WTC11 (cell line): ENCODE results near the gene PKLR. TPM values are rescaled to one million over a fixed set of nuclear protein-coding genes. Genes with fewer than 3 reads are reported as not detected.
"Not testable (repeated sequence)": the region's sequence is repeated elsewhere in the genome, so short reads cannot be mapped to it uniquely, and the experiment has no call there.

Experiments used
- ATAC-seq: fragments of 200-7000 bp; cut with Tn5 transposase; 2 replicates; pipeline ENCODE4 v1.10.0; 2021; ENCODE audit warnings: mild to moderate bottlenecking, moderate library complexity
- CTCF ChIA-PET: fragments of 300-600 bp; sonication (Branson Sonifier 250); formaldehyde crosslinking; loops from one replicate; lab custom pipeline; 2021; ENCODE audit warnings: antibody characterized with exemption; lab: Charles Lee
- POLR2A ChIA-PET: fragments of 350-600 bp; sonication (Branson Sonifier 250); formaldehyde crosslinking; loops from one replicate; lab custom pipeline; 2021; ENCODE audit warnings: antibody characterized with exemption; lab: Charles Lee
- DNase-seq: peaks from one replicate; pipeline ENCODE4 v3.0.0; 2021; ENCODE audit warnings: low spot score
- H3K27ac Mint-ChIP-seq: 2 replicates; pipeline ENCODE4 v1.8.0; 2021; ENCODE audit warnings: mixed read lengths
- H3K27me3 Mint-ChIP-seq: 2 replicates; pipeline ENCODE4 v1.8.0; 2021; ENCODE audit warnings: low read depth, mild to moderate bottlenecking, moderate library complexity, mixed read lengths
- H3K36me3 Mint-ChIP-seq: 2 replicates; pipeline ENCODE4 v1.8.0; 2021; ENCODE audit warnings: mixed read lengths
- H3K4me1 Mint-ChIP-seq: 2 replicates; pipeline ENCODE4 v1.8.0; 2022; ENCODE audit warnings: mixed read lengths
- H3K4me3 Mint-ChIP-seq: 2 replicates; pipeline ENCODE4 v1.8.0; 2021; ENCODE audit warnings: mild to moderate bottlenecking, moderate library complexity, mixed read lengths
- H3K9me3 Mint-ChIP-seq: 2 replicates; pipeline ENCODE4 v1.8.0; 2021; ENCODE audit warnings: mixed read lengths
- AR ChIP-seq: fragments of 250-450 bp; sonication (Bioruptor Pico); IDR thresholded peaks from 2 replicates; pipeline ENCODE4 v1.9.0; 2021; ENCODE audit warnings: mild to moderate bottlenecking
- ATF2 ChIP-seq: sonication (generic); formaldehyde crosslinking; IDR thresholded peaks from 2 replicates; pipeline ENCODE4 v1.8.1; 2022; ENCODE audit warnings: low read depth, missing genetic modification reagents, borderline replicate concordance
- E2F4 ChIP-seq: sonication (generic); formaldehyde crosslinking; IDR thresholded peaks from 2 replicates; pipeline ENCODE4 v1.8.1; 2022; ENCODE audit warnings: low read depth, mild to moderate bottlenecking, moderate library complexity, missing genetic modification reagents, borderline replicate concordance
- ELF4 ChIP-seq: sonication (generic); formaldehyde crosslinking; IDR thresholded peaks from 2 replicates; pipeline ENCODE4 v1.8.1; 2022; ENCODE audit warnings: low read depth, mild to moderate bottlenecking, moderate library complexity, missing genetic modification reagents
- ESRRA ChIP-seq: sonication (generic); formaldehyde crosslinking; IDR thresholded peaks from 2 replicates; pipeline ENCODE4 v1.8.1; 2022; ENCODE audit warnings: mild to moderate bottlenecking, missing genetic modification reagents, borderline replicate concordance
- ETV6 ChIP-seq: sonication (generic); formaldehyde crosslinking; IDR thresholded peaks from 2 replicates; pipeline ENCODE4 v1.8.1; 2022; ENCODE audit warnings: mild to moderate bottlenecking, missing genetic modification reagents
- GRHL2 ChIP-seq: fragments of 250-450 bp; sonication (Bioruptor Pico); IDR thresholded peaks from 2 replicates; pipeline ENCODE4 v1.8.0; 2022; ENCODE audit warnings: mild to moderate bottlenecking, moderate library complexity; ENCODE audit not compliant: insufficient replicate concordance, severe bottlenecking
- GTF2I ChIP-seq: fragments of 250-450 bp; sonication (Bioruptor Pico); conservative IDR thresholded peaks from 2 replicates; pipeline ENCODE4 v1.4.0; 2021; ENCODE audit warnings: mild to moderate bottlenecking
- HMGXB4 ChIP-seq: sonication (generic); formaldehyde crosslinking; IDR thresholded peaks from 2 replicates; pipeline ENCODE4 v1.8.1; 2023; ENCODE audit warnings: mild to moderate bottlenecking, moderate library complexity, missing genetic modification reagents
- KAT7 ChIP-seq: sonication (generic); formaldehyde crosslinking; IDR thresholded peaks from 2 replicates; pipeline ENCODE4 v1.8.1; 2023; ENCODE audit warnings: missing genetic modification reagents, mild to moderate bottlenecking, borderline replicate concordance
- OVOL2 ChIP-seq: fragments of 250-450 bp; sonication (Bioruptor Pico); IDR thresholded peaks from 2 replicates; pipeline ENCODE4 v1.9.0; 2021; ENCODE audit warnings: mild to moderate bottlenecking, borderline replicate concordance
- PRRX2 ChIP-seq: fragments of 250-450 bp; sonication (Bioruptor Pico); IDR thresholded peaks from 2 replicates; pipeline ENCODE4 v1.8.0; 2021; ENCODE audit warnings: mild to moderate bottlenecking
- RELA ChIP-seq: sonication (generic); formaldehyde crosslinking; IDR thresholded peaks from 2 replicates; pipeline ENCODE4 v1.8.1; 2022; ENCODE audit warnings: missing genetic modification reagents, mild to moderate bottlenecking, borderline replicate concordance
- SOX15 ChIP-seq: fragments of 250-450 bp; sonication (Bioruptor Pico); IDR thresholded peaks from 2 replicates; pipeline ENCODE4 v1.9.0; 2021; ENCODE audit warnings: mild to moderate bottlenecking
- TCF7 ChIP-seq: sonication (generic); formaldehyde crosslinking; IDR thresholded peaks from 2 replicates; pipeline ENCODE4 v1.8.0; 2022; ENCODE audit warnings: mild to moderate bottlenecking, low read depth, missing genetic modification reagents, moderate library complexity
- TEAD4 ChIP-seq: sonication (generic); formaldehyde crosslinking; IDR thresholded peaks from 2 replicates; pipeline ENCODE4 v1.8.0; 2022; ENCODE audit warnings: mild to moderate bottlenecking, missing genetic modification reagents
- TP53 ChIP-seq: sonication (generic); formaldehyde crosslinking; IDR thresholded peaks from 2 replicates; pipeline ENCODE4 v1.8.1; 2023; ENCODE audit warnings: mild to moderate bottlenecking, missing genetic modification reagents
- ZNF121 ChIP-seq: sonication (generic); formaldehyde crosslinking; IDR thresholded peaks from 2 replicates; pipeline ENCODE4 v1.8.0; 2023; ENCODE audit warnings: missing genetic modification reagents
- ZNF263 ChIP-seq: sonication (generic); formaldehyde crosslinking; IDR thresholded peaks from 2 replicates; pipeline ENCODE4 v1.8.1; 2022; ENCODE audit warnings: low read depth, mild to moderate bottlenecking, moderate library complexity, missing genetic modification reagents
- ZNF512 ChIP-seq: sonication (generic); formaldehyde crosslinking; IDR thresholded peaks from 2 replicates; pipeline ENCODE4 v1.8.1; 2022; ENCODE audit warnings: missing genetic modification reagents, borderline replicate concordance
- total RNA-seq: library from RNA; stranded (reverse); gene quantifications from 3 replicates; pipeline ENCODE4 v1.2.3, GENCODE V29; 2021

PKLR gene
- total RNA-seq, 1 experiment from 2014 or later: 1.5 TPM

GRCh38 chr1:155329980-155330598, 28.9 kb upstream of the PKLR start:
- H3K9me3 Mint-ChIP-seq: no peaks in the 10 kb centered on the region
- DNase-seq: no peak
- H3K27ac Mint-ChIP-seq: no peak overlapping the region
- TF ChIP-seq ETV6 (no peak), ZNF263 (no peak), HMGXB4 (CRISPR knock-in tag) (no peak), ZNF512 (CRISPR knock-in tag) (no peak), E2F4 (CRISPR knock-in tag) (no peak), TCF7 (CRISPR knock-in tag) (no peak), TP53 (CRISPR knock-in tag) (no peak)
- H3K4me1 Mint-ChIP-seq: peaks cover 8% of the 10 kb centered on the region
- peaks cover 27% of the 10 kb centered on the region for H3K36me3 Mint-ChIP-seq
- no peaks in the 10 kb centered on the region for H3K27me3 Mint-ChIP-seq
- ATAC-seq: no peak
- CTCF ChIA-PET: no interaction called here
- H3K4me3 Mint-ChIP-seq: no peak overlapping the region
- POLR2A ChIA-PET: no interaction called here

GRCh38 chr1:155328856-155329255, 27.6 kb upstream of the PKLR start:
- ATAC-seq, DNase-seq, POLR2A ChIA-PET, H3K4me1 Mint-ChIP-seq, H3K9me3 Mint-ChIP-seq, H3K27ac Mint-ChIP-seq, H3K27me3 Mint-ChIP-seq, H3K4me3 Mint-ChIP-seq: not testable (repeated sequence)
- H3K36me3 Mint-ChIP-seq: peaks cover 21% of the 10 kb centered on the region
- CTCF ChIA-PET: interaction anchor here (1.2 to 9.9 kb wide), 3 partner anchors 51 to 77 kb away, joined by 3 to 204 read pairs (median 4); no protein-coding TSS in a partner anchor

- DNase-seq: no peak
- Mint-ChIP-seq H3K27ac (no peak overlapping the region), H3K36me3 (peaks cover 21% of the 10 kb centered on the region), H3K27me3 (no peaks in the 10 kb centered on the region), H3K9me3 (no peaks in the 10 kb centered on the region), H3K4me3 (no peak overlapping the region), H3K4me1 (peaks cover 8% of the 10 kb centered on the region)
- no peak for TF ChIP-seq PRRX2 (CRISPR knock-in tag)
- no peak for TF ChIP-seq ATF2 (CRISPR knock-in tag)
- no peak for TF ChIP-seq TEAD4
- TF ChIP-seq GRHL2: no peak
- ATAC-seq: no peak
- POLR2A ChIA-PET: no interaction called here
- CTCF ChIA-PET: interaction anchor here (0.6 to 9.9 kb wide), 4 partner anchors 50 to 942 kb away, joined by 3 to 204 read pairs (median 4); no protein-coding TSS in a partner anchor
Measured at GRCh38 chr1:155327981-155328380, 26.7 kb upstream of the PKLR start.

- Mint-ChIP-seq H3K9me3 (no peaks in the 10 kb centered on the region), H3K4me3 (no peak overlapping the region), H3K4me1 (peaks cover 18% of the 10 kb centered on the region), H3K36me3 (peaks cover 21% of the 10 kb centered on the region), H3K27me3 (peaks cover 6% of the 10 kb centered on the region), H3K27ac (no peak overlapping the region)
- ChIA-PET POLR2A (no interaction called here), CTCF (interaction anchor here (0.5 to 9.9 kb wide), 2 partner anchors 75 to 177 kb away, joined by 3 to 204 read pairs; no protein-coding TSS in a partner anchor)
- no peak for ATAC-seq
- DNase-seq: no peak
- no peak for TF ChIP-seq ZNF121 (CRISPR knock-in tag)
- no peak for TF ChIP-seq TEAD4
- no peak for TF ChIP-seq KAT7 (CRISPR knock-in tag)
- no peak for TF ChIP-seq AR (CRISPR knock-in tag)
- no peak for TF ChIP-seq ESRRA
- TF ChIP-seq GTF2I (CRISPR knock-in tag): no peak
- no peak for TF ChIP-seq TP53 (CRISPR knock-in tag)
- TF ChIP-seq RELA (CRISPR knock-in tag): no peak
- no peak for TF ChIP-seq ELF4
- no peak for TF ChIP-seq SOX15 (CRISPR knock-in tag)
- TF ChIP-seq OVOL2 (CRISPR knock-in tag): no peak
- no peak for TF ChIP-seq TCF7 (CRISPR knock-in tag)
Measured at GRCh38 chr1:155326631-155327037, 25.4 kb upstream of the PKLR start.
